Stimulated activated CD4-positive, alpha-beta T cell treated with anti-CD3 and anti-CD28 coated beads, Interleukin-12 subunit alpha, Interleukin-12 subunit beta, amount 100 ng/mL, for 48 hours (primary cell): Measurements from ENCODE around the gene C6orf132.

Experiments used
- DNase-seq, 3 donors: peaks; one replicate each; pipeline ENCODE4 v3.0.0-alpha.2; 2020; ENCODE audit warnings: low read depth in 2 of 3, low spot score in 1 of 3

C6orf132 gene

GRCh38 chr6:42135722-42136121 is 6.7 kb downstream of the C6orf132 start:
- no peak for DNase-seq

DNA sequence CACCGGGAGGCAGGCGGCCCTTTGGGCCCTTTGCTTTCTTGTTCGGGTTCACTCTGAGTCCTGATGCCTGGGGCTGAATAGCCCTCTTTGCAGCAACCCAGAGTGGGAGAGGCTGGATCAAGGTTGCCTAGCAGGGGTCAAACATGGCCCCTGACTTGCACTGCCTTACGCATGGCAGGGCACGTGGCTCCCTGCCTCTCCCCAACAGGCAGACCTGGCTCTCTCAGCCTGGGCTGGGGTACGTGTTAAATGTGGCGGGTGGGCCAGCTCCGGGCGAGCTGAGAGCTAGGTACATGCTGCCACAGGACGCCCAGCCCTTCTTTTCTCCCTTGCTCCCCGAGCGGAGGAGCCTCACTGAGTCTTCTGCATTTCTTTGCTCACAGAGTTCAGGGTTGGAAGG is 7.3 kb downstream of the C6orf132 start:
- DNase-seq, result no peak

DNA sequence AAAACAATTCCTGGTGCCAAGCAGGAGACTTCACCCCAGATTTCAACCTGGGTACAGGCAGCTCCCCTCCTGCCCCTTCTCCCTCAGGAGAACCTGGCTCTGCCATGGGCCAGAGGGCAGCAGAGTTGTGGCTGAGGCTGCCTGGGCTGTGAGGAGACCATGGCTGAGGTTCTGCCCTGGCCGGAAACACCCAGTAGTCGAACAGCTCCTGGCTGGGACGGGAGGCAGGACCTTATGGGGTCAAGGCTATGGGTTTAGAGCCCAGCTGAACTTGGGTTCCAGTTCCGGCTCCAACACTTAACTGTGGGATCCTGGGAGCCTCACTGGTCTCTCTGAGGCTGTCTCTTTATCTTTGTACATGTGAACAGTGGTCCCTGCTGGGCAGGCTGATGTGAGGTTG is 8.5 kb downstream of the C6orf132 start:
- no peak for DNase-seq

- DNase-seq, result no peak
Observed at GRCh38 chr6:42131531-42131930, 10.9 kb downstream of the C6orf132 start.

GRCh38 chr6:42129360-42129676 is 13.1 kb downstream of the C6orf132 start:
- DNase-seq, result no peak

GRCh38 chr6:42128460-42129359 is 13.7 kb downstream of the C6orf132 start:
- no peak for DNase-seq

GRCh38 chr6:42125663-42126062 is 16.8 kb downstream of the C6orf132 start:
- DNase-seq, result no peak

DNA sequence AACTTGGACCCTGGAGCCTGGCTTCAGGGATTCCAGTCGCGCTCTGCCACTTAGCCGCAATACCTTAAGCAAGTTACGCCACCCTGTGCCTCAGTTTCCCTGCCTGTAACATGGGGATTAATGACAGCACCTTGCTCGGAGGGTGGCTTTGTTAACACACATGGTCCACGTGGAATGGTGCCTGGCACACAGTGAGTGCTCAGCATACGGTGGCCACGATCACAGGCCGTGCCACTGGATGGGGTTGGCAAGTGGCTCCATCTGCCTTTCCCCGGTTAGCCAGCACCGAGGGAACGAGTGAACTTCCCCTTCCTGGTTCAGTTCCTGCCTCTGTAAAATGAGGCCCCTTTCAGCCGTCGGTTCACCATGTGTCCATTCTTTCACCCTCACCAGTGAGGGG is 17.2 kb downstream of the C6orf132 start:
- no peak for DNase-seq

DNA sequence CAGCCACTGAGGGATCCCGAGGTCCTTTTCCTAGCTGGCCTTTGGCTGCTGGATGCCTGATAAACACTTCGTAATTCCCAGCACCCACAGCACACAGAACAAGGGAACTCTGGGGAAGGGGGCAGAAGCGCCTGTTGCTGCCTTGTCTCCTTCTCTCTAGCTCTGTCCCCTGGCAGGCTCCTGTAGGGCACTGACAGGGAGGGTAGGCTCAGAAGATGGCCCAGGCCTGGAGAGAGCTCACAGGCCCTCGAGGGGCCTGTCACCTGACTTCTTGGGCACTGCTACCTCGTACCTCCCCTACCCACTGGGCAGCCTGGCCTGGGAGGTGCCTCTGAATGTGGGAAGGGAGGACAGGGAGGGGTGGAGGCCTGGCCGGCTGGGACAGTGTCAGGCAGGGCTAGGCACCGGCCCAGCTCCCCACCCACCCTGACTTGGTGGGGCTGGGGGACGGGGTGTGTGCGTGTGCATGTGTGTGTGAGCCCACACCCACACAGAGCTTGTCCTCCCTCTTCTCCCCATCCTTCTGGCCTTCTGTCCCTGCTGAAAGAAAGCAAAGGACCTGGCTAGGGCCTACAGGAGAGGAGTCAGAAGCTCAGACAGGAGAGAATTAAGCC is 18.1 kb downstream of the C6orf132 start:
- no peak for DNase-seq

GRCh38 chr6:42123379-42124103 is 18.9 kb downstream of the C6orf132 start:
- no peak for DNase-seq

DNA sequence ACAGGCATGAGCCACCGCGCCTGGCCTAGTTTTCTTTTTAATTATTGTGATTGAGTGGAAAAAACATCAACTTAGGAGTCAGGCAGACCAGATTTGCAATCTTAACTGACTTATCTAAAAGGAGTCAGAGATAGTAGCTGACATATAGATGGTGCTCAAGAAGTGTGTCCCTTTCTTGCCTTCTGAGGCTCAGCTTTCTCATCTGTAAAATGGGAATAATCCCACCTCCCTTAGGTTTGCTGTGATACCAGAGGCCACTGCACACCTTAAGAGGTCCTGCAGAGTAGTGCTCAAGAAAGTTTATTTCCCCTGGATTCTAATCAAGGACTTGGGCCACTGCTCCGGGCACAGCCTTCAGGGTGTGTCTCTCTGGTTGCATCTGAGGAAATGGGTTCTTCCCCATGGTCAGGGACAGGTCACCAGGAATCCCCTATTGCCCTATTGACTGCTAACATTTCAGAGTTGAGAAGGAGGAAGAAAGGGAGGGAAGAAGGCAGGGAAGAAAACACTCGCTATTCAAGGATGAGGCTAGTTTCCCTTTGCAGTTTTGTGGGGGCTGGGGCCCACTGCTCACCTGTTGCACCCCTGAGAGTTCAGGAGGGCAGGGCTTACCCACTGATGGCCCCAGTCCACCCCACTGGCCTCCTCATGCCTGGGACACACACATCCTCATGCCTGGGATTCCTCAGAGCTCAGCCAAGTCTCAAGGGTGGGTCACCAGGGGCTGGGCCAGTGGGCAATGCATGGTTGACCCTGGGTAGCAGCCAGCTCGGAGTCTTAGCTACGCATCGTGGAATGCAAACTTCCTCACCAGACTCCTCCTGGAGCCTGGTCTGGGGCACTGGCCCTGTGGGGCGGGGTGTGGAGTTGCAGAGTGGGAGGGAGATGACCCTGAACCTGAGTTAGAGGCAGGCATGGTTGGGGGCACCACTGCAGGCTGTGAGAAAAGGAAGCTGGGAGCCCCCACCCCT is 21.2 kb downstream of the C6orf132 start:
- no peak for DNase-seq

- no peak for DNase-seq
Observed at GRCh38 chr6:42118162-42119001, 24.0 kb downstream of the C6orf132 start.

GRCh38 chr6:42117843-42118161 is 24.6 kb downstream of the C6orf132 start:
- DNase-seq, result no peak

DNA sequence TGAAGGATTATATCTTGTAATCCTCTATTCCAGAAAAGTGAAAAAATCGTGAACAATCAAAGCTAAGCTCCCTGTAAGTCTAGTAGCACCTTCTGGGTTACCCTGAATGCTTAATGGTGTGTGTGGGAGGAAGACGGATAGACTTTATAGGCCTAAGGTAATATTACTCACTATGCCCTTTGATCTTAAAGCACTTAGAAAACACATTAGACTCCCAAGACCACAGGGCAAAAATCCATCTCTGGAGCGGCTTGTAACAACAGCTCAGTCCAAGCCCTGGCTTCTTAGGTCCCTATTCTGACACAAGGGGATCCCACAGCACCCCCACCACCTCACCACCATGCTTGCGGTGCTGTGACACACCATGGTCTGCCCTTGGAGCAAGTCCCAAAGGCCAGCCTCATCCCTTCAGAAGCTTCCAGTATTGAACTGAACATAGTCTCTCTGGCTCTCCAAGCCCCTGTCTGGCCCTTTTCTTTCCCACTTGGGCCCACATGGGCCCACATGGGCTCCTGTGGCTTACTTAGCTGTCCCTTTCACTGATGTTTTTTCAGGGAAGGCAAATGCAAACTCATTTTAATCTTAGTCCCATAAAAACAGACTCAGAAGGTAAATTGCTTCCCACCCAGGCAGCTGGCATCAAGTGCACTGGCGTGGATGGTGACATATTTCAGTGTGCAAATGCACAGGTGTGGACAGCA is 28.3 kb downstream of the C6orf132 start:
- no peak for DNase-seq

DNA sequence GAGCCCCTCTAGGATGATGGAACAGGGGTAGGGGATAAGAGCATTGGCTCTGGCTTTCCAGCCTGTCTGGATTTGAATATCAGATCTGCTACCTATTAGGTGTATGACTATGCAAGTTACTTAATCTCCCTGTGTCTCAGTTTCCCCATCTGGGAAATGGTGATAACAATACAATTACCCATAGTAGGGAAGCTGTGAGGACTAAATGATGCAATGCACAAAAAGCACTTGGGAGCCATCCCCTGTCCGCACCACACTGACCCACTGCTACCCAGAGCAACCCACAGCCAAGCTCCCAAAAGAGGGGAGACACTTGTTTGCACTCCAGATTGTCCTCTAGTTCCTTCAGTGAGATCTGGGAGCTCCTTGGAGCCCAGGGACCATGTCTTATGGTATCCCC is 30.1 kb downstream of the C6orf132 start:
- no peak for DNase-seq

DNA sequence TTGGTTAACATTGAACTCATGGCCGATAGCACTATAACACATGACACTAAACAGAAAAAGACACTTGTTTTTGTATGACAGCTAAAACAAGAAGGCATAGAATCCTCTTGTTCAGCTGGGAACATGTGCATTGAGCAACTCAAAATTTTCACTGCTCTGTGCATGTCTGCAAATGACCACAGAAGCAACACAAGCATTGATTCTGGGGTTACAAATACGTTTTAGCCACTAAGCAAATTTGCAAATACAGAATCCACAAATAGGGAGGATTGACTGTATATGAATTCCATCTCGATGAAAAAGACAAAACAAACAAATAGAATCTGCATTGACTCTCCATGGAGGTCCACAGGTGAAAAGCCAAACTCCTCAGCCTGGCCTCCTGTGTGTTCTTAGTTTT is 31.7 kb downstream of the C6orf132 start:
- DNase-seq, result no peak

- DNase-seq, result no peak
Observed at GRCh38 chr6:42108071-42108470, 34.3 kb downstream of the C6orf132 start.

GRCh38 chr6:42106112-42107023 is 36.1 kb downstream of the C6orf132 start:
- DNase-seq, result no peak

- DNase-seq, result no peak
Observed at GRCh38 chr6:42105709-42106108, 36.7 kb downstream of the C6orf132 start.
